Right renal pelvis (tissue), 4 donors: ENCODE results near the gene LYZL4. TPM values are rescaled to one million over a fixed set of nuclear protein-coding genes. Genes with fewer than 3 reads are reported as not detected.

ENCODE experiments used
- DNase-seq, 4 donors: peaks; one replicate each; pipeline ENCODE4 v3.0.0-alpha.2; 2013; ENCODE audit warnings: low read depth in 4 of 4, low spot score in 3 of 4, missing footprints in 1 of 4
- polyA plus RNA-seq, 4 donors: library from polyadenylated mRNA; unstranded; fragments of 120-200 nt; gene quantifications; one replicate each; pipeline ENCODE4 v1.2.1, GENCODE V29; 2013; ENCODE audit not compliant: insufficient read length in 4 of 4

LYZL4 gene
- polyA plus RNA-seq, 4 donors = not detected

DNA sequence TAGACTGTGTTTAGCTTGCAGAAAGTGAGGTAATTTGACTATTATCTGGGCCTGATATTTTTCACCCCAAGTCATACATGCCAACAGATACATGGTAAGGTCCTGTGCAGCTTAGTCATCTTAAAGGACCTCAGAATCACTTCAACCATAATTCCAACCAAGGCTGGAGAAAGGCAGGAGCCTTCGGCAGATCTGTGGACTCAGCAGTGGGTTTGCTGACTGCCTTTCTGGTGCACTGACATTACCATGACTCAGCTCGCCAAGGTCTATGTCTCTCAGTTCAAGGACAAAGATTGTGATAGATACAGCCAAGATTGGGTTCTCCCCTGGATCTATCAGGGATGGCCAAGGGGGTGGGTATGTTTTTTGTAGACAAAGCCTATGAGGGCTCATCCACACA lies 32.7 kb downstream of the LYZL4 start:
- DNase-seq = no peak

DNA sequence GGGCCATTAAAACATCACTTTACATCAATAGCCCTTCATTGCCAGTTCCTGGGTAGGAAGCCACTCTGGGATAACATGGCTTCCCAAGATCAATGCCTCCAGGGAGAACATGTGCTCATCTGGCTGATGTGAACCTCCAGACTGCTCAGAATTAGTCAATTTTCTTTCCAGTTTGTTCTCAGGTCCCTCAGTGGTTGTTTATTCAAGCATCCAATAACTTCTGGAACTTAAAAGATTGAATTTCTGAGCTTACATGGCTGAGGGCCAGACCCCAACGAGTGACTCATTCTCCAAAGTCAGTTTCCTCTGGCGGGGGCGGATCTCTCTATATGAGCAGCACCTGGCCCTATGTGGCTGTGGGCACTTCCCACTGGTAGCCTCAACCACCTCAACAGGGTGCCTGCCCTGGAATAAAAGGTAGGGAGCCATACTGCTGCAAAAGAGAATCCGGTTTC lies 34.0 kb downstream of the LYZL4 start:
- DNase-seq = no peak

- no peak for DNase-seq
Measured at GRCh38 chr3:42375121-42375800, 35.1 kb downstream of the LYZL4 start.

GRCh38 chr3:42371776-42372175 lies 38.6 kb downstream of the LYZL4 start:
- DNase-seq = no peak

DNA sequence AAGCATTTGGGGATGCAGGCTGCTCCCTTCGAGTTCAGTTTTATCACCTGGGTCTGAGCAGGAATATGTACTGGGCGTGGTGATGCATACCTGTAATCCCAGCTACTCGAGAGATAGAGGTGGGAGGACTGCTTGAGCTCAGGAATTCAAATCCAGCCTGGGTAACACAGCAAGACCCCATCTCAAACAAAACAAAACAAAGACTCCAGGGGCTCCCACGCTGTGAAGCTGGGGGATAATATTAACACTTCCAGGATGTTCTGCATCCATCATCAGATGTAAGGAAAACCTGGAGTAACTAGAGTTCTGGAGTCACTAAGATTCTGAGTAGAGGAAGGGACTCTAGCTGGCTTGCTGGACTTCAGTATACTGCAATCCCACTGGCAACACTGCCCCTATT lies 40.6 kb downstream of the LYZL4 start:
- no peak for DNase-seq

- DNase-seq = peak in 2 of 4 donors; percentile 12 to 16
Measured at GRCh38 chr3:42369304-42369703, 41.1 kb downstream of the LYZL4 start.

- DNase-seq = no peak
Measured at GRCh38 chr3:42368861-42369260, 41.5 kb downstream of the LYZL4 start.

GRCh38 chr3:42367903-42368302 lies 42.5 kb downstream of the LYZL4 start:
- no peak for DNase-seq

DNA sequence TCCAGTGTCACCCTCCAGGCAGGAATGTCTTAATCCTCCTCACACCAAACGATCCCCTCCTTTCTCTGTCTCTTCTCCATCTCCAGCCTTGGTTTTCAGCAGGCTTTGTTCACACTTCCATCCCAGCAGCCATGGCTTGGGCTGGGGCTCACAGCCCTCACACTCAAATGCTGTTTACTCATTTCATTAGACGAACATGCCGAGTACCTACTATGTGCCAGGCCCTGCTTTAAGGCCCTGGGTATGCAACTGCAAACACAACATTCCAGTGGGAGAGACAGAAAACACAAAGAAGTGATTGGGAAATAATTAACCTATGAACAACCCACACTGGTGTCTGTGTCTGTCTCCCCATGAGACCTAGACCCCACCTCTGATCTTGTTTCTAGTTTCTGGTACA lies 43.9 kb downstream of the LYZL4 start:
- no peak for DNase-seq

DNA sequence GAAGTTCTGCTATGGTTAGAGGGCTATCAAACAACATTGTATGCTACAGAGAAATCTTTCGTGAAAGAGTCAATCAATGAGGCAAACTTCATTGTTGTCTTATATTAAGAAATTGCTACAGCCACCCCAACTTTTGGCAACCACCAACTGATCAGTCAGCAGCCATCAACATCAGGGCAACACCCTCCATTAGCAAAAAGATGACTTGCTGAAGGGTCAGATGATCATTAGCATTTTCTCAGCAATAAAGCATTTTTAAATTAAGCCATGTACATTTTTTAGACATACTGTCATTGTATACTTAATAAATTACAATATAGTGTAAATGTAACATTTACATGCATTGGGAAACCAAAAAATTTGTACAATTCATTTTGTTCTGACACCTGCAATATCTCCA lies 53.1 kb downstream of the LYZL4 start:
- no peak for DNase-seq

DNA sequence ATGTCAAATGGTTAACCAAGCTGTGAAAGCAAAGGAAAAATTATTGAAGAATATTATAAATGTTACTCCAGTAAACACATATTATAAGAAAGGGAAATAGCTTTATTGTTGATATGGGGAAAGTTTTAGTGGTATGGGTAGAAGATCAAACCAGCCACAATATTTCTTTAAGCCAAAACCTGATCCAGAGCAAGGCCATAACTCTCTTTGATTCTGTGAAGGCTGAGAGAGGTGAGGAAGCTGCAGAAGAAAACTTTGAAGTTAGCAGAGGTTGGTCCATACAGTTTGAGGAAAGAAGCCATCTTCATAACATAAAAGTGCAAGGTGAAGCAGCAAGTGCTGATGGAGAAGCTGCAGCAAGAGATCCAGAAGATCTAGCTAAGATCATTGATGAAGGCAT lies 54.8 kb downstream of the LYZL4 start:
- DNase-seq = no peak

DNA sequence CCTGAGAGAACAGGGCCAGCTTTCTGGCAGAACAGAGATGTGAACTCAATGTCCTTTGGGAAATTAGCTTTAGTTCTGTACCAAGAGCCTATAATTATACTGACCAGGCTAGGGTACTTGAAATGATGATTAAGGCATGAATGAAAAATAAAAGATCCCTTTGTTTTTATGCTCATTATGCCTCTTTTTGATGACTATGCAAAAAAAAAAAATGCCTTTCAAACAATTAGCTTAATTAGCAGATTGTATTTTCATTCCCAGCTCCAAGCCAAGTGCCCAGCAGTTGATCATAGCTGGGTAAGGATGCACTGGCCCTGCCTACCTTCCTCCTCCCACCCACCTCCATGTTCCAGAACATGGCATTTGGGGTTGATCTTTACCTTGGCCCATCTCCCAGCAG lies 56.8 kb downstream of the LYZL4 start:
- no peak for DNase-seq

DNA sequence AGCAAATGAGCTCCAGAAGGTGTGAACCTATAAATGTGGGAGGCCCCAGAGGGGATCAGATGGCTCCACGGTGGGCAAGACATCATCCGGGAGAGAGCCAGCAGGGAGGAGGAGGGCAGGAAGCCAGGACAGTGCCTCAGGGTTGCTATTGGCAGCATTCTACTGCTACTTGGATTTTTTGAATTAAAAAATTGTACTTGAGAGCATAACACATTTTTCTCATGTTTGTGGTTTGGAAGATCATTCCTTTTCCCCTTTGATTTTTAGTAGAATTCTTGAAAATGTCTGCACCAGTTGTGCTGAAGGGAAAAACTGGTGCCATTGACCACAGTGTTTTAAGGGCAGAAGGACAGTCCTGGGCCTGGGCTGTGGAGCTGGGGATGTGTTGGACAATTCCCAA lies 59.2 kb downstream of the LYZL4 start:
- no peak for DNase-seq

- no peak for DNase-seq
Measured at GRCh38 chr3:42349765-42350594, 60.4 kb downstream of the LYZL4 start.

GRCh38 chr3:42347928-42348327 lies 62.5 kb downstream of the LYZL4 start:
- no peak for DNase-seq

Other genes with a start within 250 kb of the LYZL4 start
- gene CCK, start 144.4 kb downstream of the LYZL4 start, polyA plus RNA-seq = under 1 TPM in 3 of 4 donors, not detected in 1; 0.28 to 0.44 (median 0.30) TPM
- gene VIPR1, start 92.0 kb upstream of the LYZL4 start, polyA plus RNA-seq = 1 to 10 TPM; 1.1 to 2.5 (median 1.8) TPM
- gene SEC22C, start 171.4 kb upstream of the LYZL4 start, polyA plus RNA-seq = 10 to 100 TPM; 42.8 to 48.2 (median 46.0) TPM
- 10 to 100 TPM; 23.0 to 29.1 (median 26.5) TPM for gene SS18L2, start 180.2 kb upstream of the LYZL4 start, polyA plus RNA-seq
- gene NKTR, start 190.1 kb upstream of the LYZL4 start, polyA plus RNA-seq = 100 to 1,000 TPM in 1 of 4 donors, 10 to 100 TPM in 3; 70.5 to 112 (median 76.9) TPM
- gene ZBTB47, start 243.1 kb upstream of the LYZL4 start, polyA plus RNA-seq = 10 to 100 TPM; 15.4 to 18.3 (median 15.6) TPM